ENCODE measurements around the gene KAZALD1.

The KAZALD1 gene

DNA sequence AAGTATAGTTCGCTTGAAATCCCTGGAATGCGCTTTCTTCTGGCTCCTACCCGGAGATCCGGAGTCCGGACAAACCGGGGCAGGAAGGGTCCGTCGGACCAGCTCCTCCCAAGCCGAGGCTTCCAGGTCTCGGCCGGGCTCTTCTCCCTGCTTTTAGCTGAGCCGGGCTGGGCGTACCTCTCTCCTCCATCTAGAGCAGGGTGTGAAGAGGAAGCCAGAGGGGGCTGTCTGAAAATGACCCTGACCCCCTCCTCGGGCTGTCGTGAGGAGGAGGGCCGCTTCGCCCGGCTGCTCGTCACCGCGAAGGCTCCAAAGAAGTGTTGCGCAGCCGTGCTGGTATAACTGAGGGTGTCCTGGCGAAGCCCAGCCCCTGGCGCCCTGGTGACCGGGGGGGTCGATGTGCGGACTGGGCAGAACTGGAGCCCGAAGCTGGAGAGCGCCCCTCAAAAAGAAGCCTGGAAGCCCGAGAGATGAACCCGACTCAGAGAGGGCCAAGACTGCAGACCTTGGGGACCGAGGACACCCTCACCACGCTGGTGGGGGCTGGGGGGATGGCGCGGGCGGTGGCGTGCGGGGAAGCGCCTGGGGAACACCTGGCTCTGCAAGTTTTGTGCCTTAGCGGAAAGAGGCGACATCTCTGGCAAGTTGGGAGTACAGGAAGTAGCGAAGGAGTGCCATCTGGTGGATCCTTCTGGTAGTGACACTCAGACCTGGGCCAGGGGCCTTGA is 5.7 kb downstream of the KAZALD1 start:
- DNase-seq, result peak; percentile 38

DNA sequence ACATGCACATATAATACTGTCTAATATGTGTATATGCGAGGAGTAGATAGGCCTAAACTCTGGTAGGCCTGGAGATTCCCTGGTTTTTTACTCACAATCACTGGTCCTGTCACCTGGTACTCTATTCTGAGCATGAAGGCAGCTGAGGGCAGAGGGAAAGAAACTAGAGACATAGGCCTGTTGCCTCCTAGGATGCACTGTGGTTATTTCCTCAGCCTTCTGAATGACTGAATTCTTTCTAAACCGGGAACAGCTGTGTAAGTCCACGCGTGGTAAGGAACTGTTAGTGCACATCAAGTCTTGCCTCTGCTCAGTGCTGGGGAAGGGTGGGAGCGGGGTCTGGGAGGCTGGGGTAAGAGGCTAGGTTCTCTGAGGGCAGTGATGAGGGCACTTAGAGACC is 7.7 kb downstream of the KAZALD1 start:
- DNase-seq, result no peak

DNA sequence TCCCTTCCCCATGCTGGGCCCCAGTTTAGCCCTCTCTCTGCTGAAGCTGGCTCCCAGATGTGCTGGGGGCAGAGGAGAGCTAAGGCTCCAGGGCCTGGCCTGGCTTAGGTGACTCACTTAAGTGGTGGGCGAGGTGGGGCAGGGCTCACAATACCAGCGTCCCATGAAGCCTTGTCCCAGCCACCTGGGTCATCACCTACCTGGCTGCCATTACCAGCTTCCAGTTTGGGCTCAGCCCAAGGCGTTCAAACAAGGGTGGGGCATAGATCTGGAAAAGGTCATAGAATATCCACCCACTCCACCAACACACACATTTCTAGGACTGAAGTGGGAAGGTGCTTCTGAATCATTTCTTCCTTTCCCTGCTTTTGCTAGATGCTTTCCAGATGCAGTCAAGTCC is 8.3 kb downstream of the KAZALD1 start:
- no peak for DNase-seq

DNA sequence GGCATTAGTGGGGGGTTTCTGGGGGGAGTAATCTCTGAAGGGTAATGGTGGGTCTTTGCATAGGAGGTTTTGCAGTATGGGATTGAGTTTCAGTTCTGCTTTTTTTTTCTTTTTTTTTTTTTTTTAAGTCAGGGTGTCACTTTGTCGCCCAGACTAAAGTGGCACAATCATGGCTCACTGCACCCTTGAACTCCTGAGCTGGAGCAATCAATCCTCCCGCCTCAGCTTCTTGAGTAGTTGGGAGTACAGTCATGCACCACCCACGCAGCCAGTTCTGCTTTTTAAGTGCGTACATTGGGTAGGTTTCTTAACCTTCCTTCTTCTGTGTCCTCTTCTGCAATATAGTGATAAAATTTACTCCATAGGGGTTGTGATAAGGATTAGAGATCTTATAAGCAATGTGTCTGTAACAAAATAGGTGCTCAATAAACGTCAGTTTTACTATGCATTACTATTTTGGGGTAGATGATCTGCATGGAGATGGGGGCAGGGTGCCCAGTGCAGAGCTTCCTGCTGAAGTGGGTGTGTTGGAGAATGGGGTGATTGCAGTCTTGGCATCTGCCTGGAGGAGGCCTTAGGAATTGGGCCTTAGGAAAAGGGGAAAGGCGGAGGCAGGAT is 9.6 kb downstream of the KAZALD1 start:
- no peak for DNase-seq

DNA sequence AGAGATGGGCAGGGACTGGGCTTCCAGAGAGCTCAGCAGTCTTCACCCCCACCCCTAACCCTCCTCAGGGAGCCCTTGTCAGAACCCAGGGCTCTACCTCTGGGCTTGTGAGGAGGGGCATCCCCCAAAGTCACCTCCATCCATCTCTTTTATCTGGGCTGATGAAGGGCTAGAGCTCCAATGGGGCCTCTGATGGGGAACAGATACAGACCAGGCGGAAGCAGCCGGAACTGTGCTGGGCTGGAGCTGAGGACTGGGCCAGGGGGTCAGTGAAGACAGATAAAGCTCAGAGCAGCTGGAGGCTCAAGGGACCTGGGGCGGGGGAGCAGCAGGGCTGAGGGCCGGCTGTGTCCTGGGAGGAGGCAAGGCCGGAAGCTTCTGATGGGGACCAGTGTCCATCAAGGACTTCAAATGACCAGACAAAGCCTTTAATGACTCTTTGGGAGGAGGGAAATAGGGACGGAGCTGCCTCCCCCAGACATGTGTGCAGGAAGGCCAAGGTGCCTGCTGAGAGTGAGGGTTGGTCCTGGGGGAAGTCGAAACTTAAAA is 10.2 kb downstream of the KAZALD1 start:
- DNase-seq, result no peak

DNA sequence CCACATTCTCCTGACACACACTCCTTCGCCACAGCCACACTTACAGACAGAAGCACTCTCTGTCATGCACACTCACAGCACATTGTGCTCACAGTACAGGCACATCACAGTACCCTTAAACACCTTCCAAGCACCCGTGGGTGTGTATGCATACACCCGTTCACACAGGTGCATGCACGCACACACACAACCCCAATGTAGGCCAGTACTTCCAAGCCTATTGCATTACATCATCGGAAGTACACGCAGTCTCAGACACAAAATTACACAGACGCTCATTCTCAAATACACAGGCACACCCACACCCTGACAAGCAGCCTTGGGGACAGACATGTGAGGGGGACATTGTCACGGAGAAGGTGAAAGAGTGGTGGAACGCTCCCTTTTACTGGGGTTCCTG is 11.1 kb downstream of the KAZALD1 start:
- no peak for DNase-seq

DNA sequence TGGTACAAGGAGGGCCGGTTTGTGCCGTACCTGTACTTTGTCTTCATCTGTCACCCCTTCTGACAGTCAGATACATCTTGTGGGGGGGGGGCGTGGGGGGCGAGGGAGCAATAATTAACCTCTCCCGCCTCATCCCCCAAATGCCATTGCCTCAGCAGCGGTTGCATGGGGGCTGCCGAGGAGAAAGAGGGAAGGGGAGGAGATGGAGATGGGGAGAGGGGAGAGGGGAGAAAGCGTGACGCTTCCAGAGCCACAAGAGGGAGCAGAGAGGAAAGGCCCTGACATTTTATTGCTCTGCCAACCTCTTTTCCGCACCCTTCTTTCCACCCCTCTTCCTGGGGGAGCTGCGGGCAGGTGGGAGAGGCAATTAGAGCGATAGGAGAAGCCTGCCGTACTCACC is 11.8 kb downstream of the KAZALD1 start:
- DNase-seq, result no peak

DNA sequence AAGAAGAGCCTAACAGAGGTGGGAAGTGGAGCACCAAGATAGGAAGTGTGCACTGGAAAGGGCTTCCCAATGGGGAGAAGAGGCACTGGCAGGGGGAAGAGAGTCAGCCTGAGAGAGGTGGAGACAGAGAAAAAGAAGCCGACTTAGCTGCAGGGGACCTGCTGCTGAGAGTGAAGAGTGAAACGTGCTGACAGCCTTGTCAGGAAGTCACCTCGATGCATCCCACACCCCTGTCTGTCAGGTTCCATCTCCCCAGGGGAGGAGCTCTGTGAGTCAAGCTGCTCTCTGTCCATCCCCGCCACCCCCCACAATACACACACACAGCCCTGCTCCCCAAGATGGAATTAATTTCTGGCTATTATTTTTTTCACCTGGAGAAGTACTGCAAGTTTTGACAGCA is 14.0 kb downstream of the KAZALD1 start:
- DNase-seq, result no peak

DNA sequence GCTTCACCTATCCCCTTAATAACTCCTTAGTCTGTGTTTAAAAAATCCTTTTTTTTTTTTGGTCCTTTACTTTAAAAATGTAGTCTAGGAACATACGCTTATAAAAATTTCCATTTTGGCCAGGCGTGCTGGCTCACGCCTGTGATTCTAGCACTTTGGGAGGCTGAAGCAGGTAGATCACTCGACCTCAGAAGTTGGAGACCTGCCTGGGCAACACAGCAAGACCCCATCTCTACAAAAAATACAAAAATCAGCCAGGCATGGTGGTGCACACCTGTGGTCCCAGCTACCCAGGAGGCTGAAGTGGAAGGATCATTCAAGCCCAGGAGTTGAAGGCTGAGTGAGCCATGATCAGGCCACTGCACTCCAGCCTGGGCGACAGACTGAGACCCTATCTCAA is 14.8 kb downstream of the KAZALD1 start:
- no peak for DNase-seq

DNA sequence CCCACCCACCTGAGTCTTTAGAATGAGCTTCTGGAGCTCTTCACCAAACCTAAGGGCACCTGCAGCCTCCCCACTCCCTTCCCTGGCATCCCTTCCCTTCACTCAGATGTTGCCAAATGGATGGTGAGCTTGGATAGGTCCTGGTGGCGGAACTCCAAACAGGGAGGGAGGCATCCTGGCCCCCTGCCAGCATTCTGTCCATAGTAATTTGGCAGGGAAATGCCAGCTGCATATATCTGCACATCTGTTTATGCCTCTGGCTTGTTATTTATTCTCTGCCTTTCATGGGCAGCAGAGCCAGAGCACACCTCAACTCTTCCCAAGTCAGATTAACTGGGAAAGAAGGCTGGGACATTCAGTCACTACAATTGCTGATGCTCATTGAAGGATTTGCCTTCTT is 18.1 kb downstream of the KAZALD1 start:
- DNase-seq, result no peak

DNA sequence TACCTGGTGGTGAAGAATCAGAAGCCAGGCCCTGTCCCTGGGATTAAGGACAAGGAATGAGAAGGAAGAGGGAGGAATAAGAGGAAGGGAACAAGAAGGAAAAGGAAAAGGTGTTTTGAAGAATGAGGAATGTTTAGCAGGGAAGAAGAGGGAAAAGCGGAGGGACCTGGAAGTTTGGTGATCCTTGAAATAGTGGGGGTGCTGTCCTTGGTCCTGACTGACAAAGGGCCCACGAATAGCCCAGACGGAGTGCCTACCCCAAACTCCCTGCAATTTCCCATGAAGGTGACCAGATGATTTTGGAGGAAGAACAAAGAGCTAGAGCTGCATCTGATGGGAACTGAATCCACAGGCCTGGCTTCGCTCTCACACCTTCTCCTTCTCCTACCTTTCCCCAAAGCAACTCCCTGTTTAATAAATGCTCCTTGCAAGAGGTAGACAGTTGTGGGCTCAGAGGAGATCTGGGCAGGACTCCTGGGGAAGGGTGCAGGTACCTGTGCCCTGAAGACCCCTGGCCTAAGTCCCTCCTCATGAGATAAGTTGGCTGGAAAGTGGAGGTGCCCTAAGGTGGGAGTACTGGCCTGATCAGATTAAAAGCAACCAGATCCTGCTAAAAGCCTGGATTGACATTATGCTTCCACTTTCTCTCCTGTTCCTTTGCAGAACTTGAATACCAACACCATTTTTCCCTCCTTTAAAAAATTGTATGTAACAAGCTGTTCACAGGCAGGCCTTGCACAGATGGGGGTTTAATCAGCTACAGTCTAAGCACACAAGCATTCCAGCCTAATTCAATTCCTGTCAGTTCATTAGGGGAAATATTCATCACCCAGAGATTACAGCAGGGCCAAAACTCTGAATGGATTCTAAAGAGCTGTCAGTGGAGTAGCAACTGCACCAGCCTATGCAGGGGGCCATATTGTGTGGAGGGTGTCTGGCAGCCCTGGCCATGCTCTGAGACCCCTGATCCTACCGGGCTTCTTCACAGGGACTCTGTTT is 19.4 kb downstream of the KAZALD1 start:
- no peak for DNase-seq

DNA sequence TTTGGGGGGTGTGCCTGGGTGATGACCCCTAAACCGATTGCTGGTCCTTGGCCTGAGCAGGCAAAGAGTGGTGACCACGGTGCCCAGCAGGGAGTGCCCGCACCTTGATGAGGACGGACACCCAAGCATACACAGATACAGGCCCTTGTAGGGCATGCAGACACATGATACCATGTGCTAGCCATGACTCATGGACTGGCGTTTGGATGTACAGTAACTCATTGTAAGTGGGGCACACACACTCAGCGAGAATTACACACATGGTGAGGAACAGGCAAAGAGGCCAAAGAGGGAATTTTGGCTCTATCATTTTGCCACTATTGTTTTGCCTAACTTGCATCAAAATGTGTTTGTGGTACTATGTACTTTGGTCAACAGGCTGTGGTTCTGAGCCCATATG is 24.1 kb downstream of the KAZALD1 start:
- no peak for DNase-seq

DNA sequence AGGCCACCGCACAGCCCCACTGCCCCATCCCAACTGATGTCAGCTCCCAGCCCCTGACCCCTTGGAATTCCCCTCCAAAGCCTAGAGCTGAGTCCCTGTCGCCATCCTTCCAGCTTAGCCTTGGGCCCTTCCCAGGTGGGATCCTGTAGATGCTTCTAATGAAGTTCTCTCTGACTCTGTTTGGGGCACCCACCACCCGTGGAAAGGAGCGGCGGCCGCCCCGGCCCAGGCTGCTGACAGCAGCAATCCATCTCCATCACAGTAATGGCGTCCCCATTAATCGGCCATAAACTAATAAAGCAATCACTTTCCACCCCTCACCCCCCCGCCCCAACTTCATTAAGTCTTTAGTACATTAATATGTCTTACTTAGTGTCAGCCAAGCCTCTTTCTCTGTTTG is 25.6 kb downstream of the KAZALD1 start:
- DNase-seq, result no peak

DNA sequence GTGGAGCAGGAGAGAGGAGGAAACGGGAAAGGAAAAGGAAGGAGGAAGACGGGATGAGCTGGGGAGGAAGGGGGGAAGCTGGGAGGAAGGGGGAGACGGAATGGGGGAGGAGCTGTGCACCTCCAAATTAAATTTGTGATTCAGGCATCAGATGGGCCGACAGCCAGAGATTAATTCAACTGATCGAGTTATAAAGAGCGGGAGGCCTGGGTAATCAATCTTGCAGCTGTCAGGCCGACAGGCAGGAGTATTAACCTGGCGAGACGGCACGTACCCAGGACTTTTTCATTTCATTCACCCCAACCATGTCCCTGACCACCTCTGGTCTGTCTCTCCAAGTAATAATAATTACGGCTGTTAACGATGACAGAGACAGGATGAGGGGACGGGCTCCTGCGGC is 26.2 kb downstream of the KAZALD1 start:
- no peak for DNase-seq

DNA sequence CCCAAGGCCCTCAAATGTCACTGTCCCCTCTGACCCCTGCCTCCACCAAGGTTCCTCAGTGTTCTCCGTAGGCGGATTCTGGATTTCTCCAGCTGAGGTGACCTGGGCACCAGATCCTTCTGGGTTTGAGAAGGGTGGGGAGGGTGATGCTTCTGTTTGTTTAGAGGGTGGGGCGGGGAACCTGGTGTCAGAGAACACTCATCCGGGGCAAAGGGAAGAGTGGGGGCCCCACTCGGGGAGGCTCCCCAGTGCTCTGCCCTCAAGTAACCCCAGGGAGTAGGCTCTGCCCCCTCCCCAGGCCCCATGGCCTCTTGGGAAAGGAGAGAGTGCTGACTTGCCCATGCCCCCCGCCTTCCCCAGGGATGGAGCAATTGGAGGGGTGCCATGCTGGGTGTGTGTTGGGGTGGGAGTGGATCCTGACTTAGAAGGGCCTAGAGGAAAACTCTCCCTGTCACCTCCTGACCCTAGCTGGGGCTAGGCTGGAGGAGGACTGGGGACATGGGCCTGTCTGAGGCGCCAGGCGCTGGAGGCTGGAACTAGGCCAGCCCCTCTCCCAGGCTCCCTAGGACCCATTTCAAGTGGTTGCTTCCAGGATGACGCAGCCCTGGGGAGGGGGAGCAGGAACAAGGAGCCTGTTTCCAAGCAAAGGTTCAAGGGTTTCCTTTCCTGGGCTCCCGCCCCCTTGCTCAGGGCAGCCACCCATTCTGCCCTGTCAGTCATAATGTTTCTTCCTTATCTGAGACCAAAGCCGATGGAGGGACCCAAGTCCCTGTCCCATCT is 27.9 kb downstream of the KAZALD1 start:
- no peak for DNase-seq

DNA sequence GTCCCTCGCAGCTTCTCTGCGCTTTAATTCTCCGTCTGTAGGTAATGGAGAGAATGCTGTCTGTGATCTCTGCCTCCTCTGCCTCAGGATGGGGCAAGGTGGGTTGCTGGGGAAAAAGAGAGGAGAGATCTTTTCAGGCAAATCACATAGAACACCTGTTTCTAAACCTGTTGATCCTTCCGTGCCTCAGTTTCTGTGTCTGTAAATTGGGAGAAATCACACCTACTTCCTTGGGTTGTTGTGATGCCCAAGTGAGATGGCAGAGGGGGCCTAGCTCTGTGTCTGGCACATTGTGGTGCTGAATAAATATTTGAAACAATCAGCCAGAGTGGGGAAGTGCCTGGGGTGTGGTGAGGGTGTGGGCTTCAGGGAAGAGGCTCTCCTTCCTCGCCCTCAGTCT is 28.8 kb downstream of the KAZALD1 start:
- DNase-seq, result no peak

DNA sequence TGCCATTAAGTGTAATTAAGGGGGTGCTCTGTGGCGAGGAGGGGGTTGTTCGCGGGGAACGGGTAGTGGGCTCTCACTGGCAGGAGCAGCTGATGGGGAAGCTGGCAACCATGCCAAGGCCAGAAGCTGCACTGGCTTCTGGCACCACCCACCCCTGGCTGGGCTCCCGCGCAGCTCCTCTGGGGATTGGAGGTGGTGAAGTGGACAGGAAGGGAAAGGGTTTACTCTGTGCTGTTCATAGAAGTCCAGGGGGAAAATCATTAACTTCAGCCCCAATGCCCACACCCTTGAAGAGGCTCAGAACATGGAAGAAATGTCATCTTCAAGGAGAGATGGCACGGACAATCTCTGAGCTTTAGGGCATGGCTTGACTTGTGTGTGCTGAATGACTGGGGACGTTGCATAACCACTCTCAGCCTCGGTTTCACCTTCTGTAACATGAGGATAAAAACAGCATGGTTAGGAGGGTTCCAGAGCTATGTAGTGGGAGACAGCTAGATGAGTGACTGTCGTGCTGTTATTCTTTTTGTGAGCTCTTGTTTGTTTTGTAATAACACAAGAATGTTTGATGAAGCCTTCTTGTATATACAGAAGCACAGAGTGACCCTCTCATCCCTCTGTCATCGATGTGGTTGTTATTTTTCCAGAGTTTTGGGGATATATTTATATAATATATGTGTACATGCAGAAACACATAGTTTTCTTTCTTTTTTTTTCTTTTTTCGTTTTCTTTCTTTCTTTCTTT is 29.9 kb downstream of the KAZALD1 start:
- no peak for DNase-seq

DNA sequence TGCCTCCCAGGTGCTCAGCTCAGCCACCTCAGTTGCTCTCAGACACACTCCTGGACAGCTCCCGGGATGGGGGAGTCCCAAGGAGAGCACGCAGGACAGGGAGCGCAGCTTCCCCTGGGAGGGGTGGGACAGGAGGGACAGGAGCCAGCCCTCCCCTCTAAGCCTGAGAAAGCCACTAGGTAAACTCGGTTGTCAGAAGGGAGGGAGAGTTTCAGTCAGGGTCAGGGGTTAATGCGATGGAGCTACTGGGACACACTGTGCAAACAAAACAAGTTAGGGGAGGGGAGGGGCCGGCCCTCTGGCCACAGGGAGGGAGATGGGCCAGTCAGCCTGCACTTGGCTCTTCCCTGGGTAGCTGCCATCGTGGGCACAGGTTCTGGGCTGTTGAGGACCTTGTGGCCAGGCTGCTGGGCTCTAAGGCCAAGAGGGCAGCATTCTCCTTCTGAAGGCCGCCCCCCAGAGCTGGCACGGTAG is 31.1 kb downstream of the KAZALD1 start:
- no peak for DNase-seq

DNA sequence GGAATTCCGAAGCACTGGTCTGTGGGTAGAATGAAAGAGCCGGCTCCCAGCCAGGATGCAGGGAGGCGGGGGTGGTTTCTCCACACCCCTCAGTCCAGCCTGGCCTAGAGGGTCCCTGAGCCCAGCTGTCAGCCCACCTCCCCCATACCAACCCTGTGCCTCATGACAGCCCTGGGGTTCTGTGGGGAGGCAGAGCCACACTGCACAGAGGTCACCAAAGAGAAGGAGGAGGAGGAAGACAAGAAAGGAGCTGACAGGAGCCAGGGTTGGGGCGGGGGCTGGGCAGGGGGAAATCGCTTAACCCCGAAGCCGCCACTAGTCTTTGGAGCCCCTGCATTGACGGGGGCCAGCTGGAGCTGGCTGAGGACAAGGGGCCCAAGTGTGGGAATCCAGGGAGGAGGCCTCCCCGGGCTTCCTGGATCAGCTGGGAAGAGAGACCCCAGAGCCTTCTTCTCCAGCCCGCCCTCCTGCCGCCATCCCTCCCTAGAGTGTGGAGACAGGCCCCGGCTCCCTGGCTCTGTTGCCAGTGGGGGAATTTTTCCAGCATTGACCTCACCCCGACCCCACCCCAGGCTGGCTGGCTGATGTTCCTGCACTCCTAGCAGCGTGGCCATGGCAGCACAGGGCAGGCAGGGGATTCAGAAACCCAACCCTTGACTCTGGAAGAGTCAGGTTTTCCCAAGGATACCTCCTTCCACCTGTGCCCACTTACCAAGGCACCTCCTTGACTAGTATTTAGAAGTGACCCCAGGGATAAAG is 32.5 kb downstream of the KAZALD1 start:
- DNase-seq, result no peak

DNA sequence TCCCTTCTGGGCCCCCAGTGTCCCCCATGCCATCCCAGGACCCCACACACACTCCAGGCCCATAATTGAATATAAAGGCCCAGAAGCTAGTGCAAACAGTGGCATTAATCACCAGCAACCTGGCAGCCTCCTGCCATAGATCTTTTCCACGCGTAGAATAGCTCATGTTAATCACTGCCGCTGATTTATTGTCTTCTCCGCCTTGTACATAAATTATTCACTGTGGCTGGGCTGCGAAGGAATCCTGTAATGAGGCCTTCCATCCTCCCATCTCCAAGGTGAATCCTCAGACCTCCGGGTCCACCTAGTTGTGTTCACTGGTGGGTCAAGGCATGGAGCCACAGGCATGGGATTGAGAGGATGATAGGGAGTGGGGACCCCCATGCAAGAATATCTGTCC is 33.2 kb downstream of the KAZALD1 start:
- no peak for DNase-seq
